ENCODE measurements around the gene THOC5. TPM values are rescaled to one million over a fixed set of nuclear protein-coding genes. Genes with fewer than 3 reads are reported as not detected.

Gene THOC5
- total and polyA plus RNA-seq, 2 of the 4 experiments (the other 2 are of a cell fraction) = 68.4 to 73.7 TPM

GRCh38 chr22:29503811-29504372 is 49.7 kb downstream of the THOC5 start:
- 0 out of 2 replicates have a peak overlapping the region, but pooled peaks have one; percentile 3 for H2BK20ac ChIP-seq (ENCODE audit: low read depth, low read length)
- H4K8ac ChIP-seq (ENCODE audit: low read depth in 2 of 2, low read length in 2 of 2) = 0 out of 4 replicates have a peak overlapping the region, but pooled peaks of 1 of the 2 experiments have one; percentile 15
- TF ChIP-seq MAFK (IDR thresholded peaks at IDR 0.05; ENCODE audit: low read depth, low read length) = peak; percentile 88
- TF ChIP-seq NFE2L2 (IDR thresholded peaks at IDR 0.05; ENCODE audit: low read depth, low read length) = peak; percentile 77
- no peak for TF ChIP-seq RCOR1 (IDR thresholded peaks at IDR 0.05; ENCODE audit: insufficient replicate concordance, low read length)
- H4K91ac ChIP-seq (ENCODE audit: insufficient read depth, low read depth, low read length) = no peak overlapping the region; the same call in 1 of the 2 replicates
- H3K4me2 ChIP-seq (ENCODE audit: low read depth, low read length) = no peak overlapping the region
- H3K27me3 ChIP-seq (ENCODE audit: control insufficient read depth, insufficient read depth, low read length) = no peaks in the 10 kb centered on the region
- H3K9ac ChIP-seq (ENCODE audit: low read depth, low read length) = no peak overlapping the region
- no peak overlapping the region for H3K56ac ChIP-seq (ENCODE audit: extremely low read depth, insufficient read depth, low read length)
- ChIA-PET CTCF (no interaction called here), POLR2A (ENCODE audit: unreplicated experiment) (no interaction called here)
- no TSS peak for BruUV-seq (replicated peaks)
- H3K79me1 ChIP-seq (ENCODE audit: low read depth in 1 of 2, low read length in 2 of 2) = no peaks in the 10 kb centered on the region
- peak overlapping the region; percentile 19; the same call in 1 of the 2 replicates for H3K27ac ChIP-seq (ENCODE audit: insufficient read depth, low read length)
- dilution Hi-C loops (cut with HindIII; ENCODE audit: low sequenced_read_pairs, unreplicated experiment) = no loop called here
- H3K36me3 ChIP-seq (ENCODE audit: control insufficient read depth, insufficient read depth, low read length) = peaks cover 22% of the 10 kb centered on the region
- no peak overlapping the region for H2AFZ ChIP-seq (replicated peaks; ENCODE audit: low read length, poor library complexity)
- H2BK5ac ChIP-seq (ENCODE audit: low read depth, low read length, poor library complexity, severe bottlenecking) = no peak overlapping the region
- 0 out of 2 replicates have a peak overlapping the region, but pooled peaks have one; percentile 35 for H2BK120ac ChIP-seq (ENCODE audit: low read depth, low read length)
- H3K23ac ChIP-seq (ENCODE audit: low read depth, low read length) = peak overlapping the region; percentile 10; the same call in 1 of the 2 replicates
- DNase-seq = peak; percentile 79
- no peak overlapping the region for H3K4me3 ChIP-seq (ENCODE audit: insufficient read depth, low read depth, low read length)
- H4K5ac ChIP-seq (ENCODE audit: low read depth, low read length) = no peak overlapping the region
- peaks cover 3% of the 10 kb centered on the region; the same call in 1 of the 2 replicates for H3K4me1 ChIP-seq (ENCODE audit: control insufficient read depth, insufficient read depth, low read length)
- H2AK9ac ChIP-seq (replicated peaks; ENCODE audit: low read depth, low read length, poor library complexity) = no peak overlapping the region
- no peak overlapping the region for H3K18ac ChIP-seq (ENCODE audit: low read depth, low read length)
- 0 out of 2 replicates have a peak overlapping the region, but pooled peaks have one; percentile 65 for H3K14ac ChIP-seq (replicated peaks; ENCODE audit: low read depth, low read length)
- in situ Hi-C loops (cut with MboI; ENCODE audit: low sequenced_read_pairs) = loop anchor here (10.0 kb wide), 1 partner anchor 109 kb away; no protein-coding TSS in a partner anchor
- no peak overlapping the region for H3K4ac ChIP-seq (ENCODE audit: low read depth, low read length)
- no peaks in the 10 kb centered on the region; the same call in 1 of the 2 replicates for H4K20me1 ChIP-seq (ENCODE audit: insufficient read depth, low read length)
- WGBS, 2 experiments (ENCODE audit: extremely low coverage in 2 of 2, insufficient read length in 1 of 2) = 45% methylated on average over 3 of the region's 7 CpGs; no CpG with 5 or more reads in 1 of the 2 experiments
- ATAC-seq (ENCODE audit: low read depth) = peak; percentile 92
- no peaks in the 10 kb centered on the region for H3K9me1 ChIP-seq (ENCODE audit: insufficient read depth, low read length)
- H2AK5ac ChIP-seq (ENCODE audit: low read depth, low read length) = peak overlapping the region; percentile 23; the same call in 1 of the 2 replicates
- intact Hi-C loops (cut with micrococcal nuclease) = loop anchor here (1.0 kb wide), 1 partner anchor 109 kb away; no protein-coding TSS in a partner anchor
- H2BK15ac ChIP-seq (ENCODE audit: low read depth, low read length) = no peak overlapping the region
- no peaks in the 10 kb centered on the region for H3K9me3 ChIP-seq (ENCODE audit: control insufficient read depth, insufficient read depth, low read length)
